Measurements from ENCODE around the gene SMURF2.

DNA sequence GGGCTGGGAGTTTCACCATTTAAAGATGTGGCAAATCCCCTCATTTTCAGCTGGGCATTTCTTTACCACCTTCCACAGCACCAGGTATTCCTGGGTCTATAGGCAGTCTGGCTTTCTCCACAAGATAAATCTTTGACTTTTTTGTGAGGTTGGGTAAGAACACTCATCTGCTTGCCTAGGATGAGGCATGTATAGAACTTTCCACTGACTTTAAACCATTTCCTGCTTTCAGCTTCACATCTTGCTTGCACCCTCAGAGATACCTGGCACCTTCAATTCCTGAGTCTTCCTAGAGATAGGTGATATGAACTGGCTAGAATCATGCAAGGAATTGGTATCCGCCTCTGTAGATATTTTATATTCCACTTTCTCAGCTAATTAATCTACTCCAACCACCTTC lies 27.9 kb downstream of the SMURF2 start:
- TF ChIP-seq, protein P1, sequence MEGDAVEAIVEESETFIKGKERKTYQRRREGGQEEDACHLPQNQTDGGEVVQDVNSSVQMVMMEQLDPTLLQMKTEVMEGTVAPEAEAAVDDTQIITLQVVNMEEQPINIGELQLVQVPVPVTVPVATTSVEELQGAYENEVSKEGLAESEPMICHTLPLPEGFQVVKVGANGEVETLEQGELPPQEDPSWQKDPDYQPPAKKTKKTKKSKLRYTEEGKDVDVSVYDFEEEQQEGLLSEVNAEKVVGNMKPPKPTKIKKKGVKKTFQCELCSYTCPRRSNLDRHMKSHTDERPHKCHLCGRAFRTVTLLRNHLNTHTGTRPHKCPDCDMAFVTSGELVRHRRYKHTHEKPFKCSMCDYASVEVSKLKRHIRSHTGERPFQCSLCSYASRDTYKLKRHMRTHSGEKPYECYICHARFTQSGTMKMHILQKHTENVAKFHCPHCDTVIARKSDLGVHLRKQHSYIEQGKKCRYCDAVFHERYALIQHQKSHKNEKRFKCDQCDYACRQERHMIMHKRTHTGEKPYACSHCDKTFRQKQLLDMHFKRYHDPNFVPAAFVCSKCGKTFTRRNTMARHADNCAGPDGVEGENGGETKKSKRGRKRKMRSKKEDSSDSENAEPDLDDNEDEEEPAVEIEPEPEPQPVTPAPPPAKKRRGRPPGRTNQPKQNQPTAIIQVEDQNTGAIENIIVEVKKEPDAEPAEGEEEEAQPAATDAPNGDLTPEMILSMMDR (IDR thresholded peaks at IDR 0.05), result no peak
- TF ChIP-seq POLR2A (IDR thresholded peaks at IDR 0.05), result no peak
